ENCODE data around the gene PCLO. TPM values are rescaled to one million over a fixed set of nuclear protein-coding genes. Genes with fewer than 3 reads are reported as not detected.

The PCLO gene
- total RNA-seq, 2 donors from 2014 or later: 2.9 to 6.3 TPM

DNA sequence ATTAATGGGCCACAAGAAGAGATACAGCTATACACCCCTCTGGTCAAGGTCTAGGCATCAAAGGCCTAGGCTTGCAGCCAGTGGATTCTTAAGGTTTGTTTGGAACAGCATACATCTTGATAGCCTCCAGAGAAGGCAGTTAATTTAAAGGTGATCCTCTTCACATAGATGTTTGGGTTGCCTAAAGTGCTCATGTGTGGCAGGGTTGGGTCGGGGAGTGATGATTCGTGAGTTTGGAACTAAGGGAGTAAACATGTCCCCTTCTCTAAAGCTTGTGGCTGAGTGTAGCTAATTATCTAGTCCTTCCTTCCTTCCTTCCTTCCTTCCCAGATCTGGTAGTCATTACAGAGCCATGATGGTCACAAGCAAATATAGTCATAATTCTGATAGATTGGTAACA is 12.4 kb downstream of the PCLO start:
- TF ChIP-seq, protein P1, sequence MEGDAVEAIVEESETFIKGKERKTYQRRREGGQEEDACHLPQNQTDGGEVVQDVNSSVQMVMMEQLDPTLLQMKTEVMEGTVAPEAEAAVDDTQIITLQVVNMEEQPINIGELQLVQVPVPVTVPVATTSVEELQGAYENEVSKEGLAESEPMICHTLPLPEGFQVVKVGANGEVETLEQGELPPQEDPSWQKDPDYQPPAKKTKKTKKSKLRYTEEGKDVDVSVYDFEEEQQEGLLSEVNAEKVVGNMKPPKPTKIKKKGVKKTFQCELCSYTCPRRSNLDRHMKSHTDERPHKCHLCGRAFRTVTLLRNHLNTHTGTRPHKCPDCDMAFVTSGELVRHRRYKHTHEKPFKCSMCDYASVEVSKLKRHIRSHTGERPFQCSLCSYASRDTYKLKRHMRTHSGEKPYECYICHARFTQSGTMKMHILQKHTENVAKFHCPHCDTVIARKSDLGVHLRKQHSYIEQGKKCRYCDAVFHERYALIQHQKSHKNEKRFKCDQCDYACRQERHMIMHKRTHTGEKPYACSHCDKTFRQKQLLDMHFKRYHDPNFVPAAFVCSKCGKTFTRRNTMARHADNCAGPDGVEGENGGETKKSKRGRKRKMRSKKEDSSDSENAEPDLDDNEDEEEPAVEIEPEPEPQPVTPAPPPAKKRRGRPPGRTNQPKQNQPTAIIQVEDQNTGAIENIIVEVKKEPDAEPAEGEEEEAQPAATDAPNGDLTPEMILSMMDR (IDR thresholded peaks at IDR 0.05): no peak
- Histone ChIP-seq H3K27me3 (no peaks in the 10 kb centered on the region), H3K36me3 (no peaks in the 10 kb centered on the region)

DNA sequence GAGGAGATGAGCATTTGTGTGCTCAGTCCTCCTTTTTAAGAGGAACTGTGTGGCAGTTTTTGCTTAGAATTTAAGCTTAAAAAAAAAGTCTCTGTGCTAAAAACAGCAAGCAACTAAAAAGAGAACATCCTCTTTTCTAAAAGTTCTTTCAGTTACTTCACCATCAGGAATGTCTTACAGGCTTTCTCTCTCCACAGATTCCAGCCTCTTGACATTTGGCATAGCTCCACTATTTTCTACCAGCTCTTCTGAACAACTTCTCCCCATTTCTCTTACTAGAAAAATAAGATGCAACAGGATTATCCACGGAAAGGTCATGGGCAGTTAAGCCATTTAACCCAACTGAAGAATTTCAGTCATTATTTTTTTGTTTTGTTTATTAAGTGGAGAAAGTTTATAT is 13.2 kb downstream of the PCLO start:
- H3K27me3 ChIP-seq: no peaks in the 10 kb centered on the region
- no peak overlapping the region for H3K27ac ChIP-seq
- H3K9me3 ChIP-seq: no peaks in the 10 kb centered on the region
- H3K4me1 ChIP-seq: no peaks in the 10 kb centered on the region
- no peak overlapping the region for H3K4me3 ChIP-seq
- TF ChIP-seq, protein P1 (IDR thresholded peaks at IDR 0.05): no peak
- H3K36me3 ChIP-seq: no peaks in the 10 kb centered on the region
- DNase-seq (ENCODE audit: low spot score): no peak

More for the DNA sequence above, 12.4 kb downstream of the PCLO start:
- no peak for DNase-seq (ENCODE audit: low spot score)
- H3K9me3 ChIP-seq: no peaks in the 10 kb centered on the region
- H3K27ac ChIP-seq: no peak overlapping the region
- H3K4me1 ChIP-seq: no peaks in the 10 kb centered on the region
- no peak overlapping the region for H3K4me3 ChIP-seq

DNA sequence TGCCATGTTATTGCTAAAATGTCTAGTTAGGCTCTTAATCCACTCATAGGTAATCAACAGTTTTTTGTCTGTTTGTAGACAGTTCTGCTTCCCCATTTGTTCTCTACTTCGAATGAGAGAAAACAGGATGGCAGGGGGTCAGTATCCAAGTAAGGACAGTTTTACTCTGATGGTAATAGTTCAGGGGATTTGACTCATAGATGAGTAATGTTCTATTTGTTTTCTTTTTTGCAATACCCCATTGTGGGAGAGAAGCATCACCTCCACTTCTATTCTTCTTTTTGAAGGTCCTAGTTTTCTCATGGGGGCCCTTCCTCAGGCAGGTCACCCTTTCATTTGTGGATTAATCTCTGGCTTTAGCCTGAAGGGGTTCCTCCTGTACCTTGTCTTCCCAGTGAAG is 13.9 kb downstream of the PCLO start:
- H3K36me3 ChIP-seq: no peaks in the 10 kb centered on the region
- H3K27ac ChIP-seq: no peak overlapping the region

DNA sequence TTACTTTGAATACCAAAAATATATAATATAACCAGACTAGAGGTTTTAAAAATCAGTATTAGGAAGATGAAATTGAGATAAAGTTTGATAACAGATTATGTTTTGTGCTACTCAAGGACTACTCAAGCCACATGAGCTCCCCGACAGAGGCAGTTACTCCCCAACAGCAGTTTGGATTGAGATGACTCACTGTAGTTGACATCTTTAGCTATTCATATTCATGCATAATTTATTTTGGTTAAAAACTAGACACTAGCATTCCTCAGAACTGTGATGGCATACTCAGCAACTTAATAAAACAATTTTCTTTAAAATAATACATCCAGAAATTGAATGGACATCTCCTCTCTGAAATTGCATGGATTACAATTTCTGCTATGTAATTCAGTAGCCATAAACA is 19.6 kb downstream of the PCLO start:
- Histone ChIP-seq H3K27me3 (no peaks in the 10 kb centered on the region), H3K27ac (no peak overlapping the region), H3K9me3 (no peaks in the 10 kb centered on the region), H3K4me1 (no peaks in the 10 kb centered on the region), H3K36me3 (no peaks in the 10 kb centered on the region), H3K4me3 (no peak overlapping the region)
- TF ChIP-seq, protein P1 (IDR thresholded peaks at IDR 0.05): no peak
- no peak for DNase-seq (ENCODE audit: low spot score)

More for the DNA sequence above, 13.9 kb downstream of the PCLO start:
- Histone ChIP-seq H3K9me3 (no peaks in the 10 kb centered on the region), H3K4me3 (no peak overlapping the region), H3K4me1 (no peaks in the 10 kb centered on the region), H3K27me3 (no peaks in the 10 kb centered on the region)
- DNase-seq (ENCODE audit: low spot score): no peak
- TF ChIP-seq, protein P1 (IDR thresholded peaks at IDR 0.05): no peak

DNA sequence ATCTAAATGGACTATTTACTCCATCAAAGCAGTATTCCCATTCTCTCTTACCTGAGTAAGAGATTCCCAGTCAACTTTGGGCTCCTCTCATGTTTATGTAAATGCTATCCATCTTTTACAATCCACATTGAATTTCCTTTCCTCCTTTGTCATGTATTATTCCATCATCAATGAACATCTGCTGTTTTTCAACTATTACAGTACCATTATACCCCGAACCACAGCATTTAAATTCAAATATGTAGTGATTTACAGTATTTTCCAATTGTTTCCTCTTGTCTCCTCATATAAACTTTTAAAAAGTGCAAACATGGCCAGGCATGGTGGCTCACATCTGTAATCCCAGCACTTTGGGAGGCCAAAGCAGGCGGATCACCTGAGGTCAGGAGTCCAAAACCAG is 20.3 kb downstream of the PCLO start:
- no peak for DNase-seq (ENCODE audit: low spot score)
- no peaks in the 10 kb centered on the region for H3K36me3 ChIP-seq
- TF ChIP-seq, protein P1 (IDR thresholded peaks at IDR 0.05): no peak
- no peaks in the 10 kb centered on the region for H3K9me3 ChIP-seq
- no peak overlapping the region for H3K27ac ChIP-seq
- no peaks in the 10 kb centered on the region for H3K4me1 ChIP-seq
- H3K27me3 ChIP-seq: no peaks in the 10 kb centered on the region
- H3K4me3 ChIP-seq: no peak overlapping the region

DNA sequence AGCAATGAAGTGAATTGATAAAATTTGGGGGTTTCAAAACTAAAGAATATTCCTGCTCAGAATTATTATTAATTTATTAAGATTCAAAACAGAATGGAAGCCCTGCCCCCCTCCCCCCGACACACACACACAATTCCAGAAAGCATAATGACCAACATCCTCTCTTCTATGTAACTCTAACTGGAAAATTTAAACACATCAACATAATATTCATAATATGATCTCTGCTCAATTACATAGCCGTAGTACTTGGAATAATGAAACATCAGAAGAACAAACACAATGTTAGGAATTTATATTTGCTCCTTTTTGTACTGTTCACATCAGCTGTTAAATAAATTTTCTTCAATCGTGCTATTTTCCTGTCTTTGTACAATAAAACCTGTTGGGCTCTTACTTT is 20.8 kb downstream of the PCLO start:
- Histone ChIP-seq H3K27ac (no peak overlapping the region), H3K4me3 (no peak overlapping the region), H3K36me3 (no peaks in the 10 kb centered on the region), H3K27me3 (no peaks in the 10 kb centered on the region), H3K9me3 (no peaks in the 10 kb centered on the region), H3K4me1 (no peaks in the 10 kb centered on the region)
- no peak for DNase-seq (ENCODE audit: low spot score)
- TF ChIP-seq, protein P1 (IDR thresholded peaks at IDR 0.05): no peak
